Lower leg skin (tissue), 4 donors: ENCODE data around the gene TSPAN31. TPM values are rescaled to one million over a fixed set of nuclear protein-coding genes. Genes with fewer than 3 reads are reported as not detected.

Source experiments
- DNase-seq, 2 donors: peaks; one replicate each; pipeline ENCODE4 v3.0.0-alpha.2; 2019; ENCODE audit warnings: low spot score in 2 of 2
- H3K4me3 ChIP-seq: fragments of 200-600 bp; sonication (generic); 2 replicates; pipeline ENCODE4 v1.5.1; 2017; ENCODE audit warnings: mild to moderate bottlenecking, low read depth; ENCODE audit not compliant: poor library complexity, severe bottlenecking
- POLR2A ChIP-seq, 2 donors: fragments of 450-650 bp; IDR thresholded peaks; one replicate each; pipeline ENCODE4 v1.6.1; 2016 to 2017; ENCODE audit warnings: antibody characterized with exemption in 2 of 2, mild to moderate bottlenecking in 1 of 2, moderate library complexity in 1 of 2
- WGBS, 2 donors: methylation state at CpG; one replicate each; pipeline ENCODE4 v1.1.5; 2018; 5-methylcytosine and 5-hydroxymethylcytosine counted together
- intact Hi-C: fragments of 100-400 bp; cut with DNase I; formaldehyde crosslinking; loops from one replicate; pipeline ENCODE4 v1.15.0; 2023; ENCODE audit warnings: low total_unique reads
- total RNA-seq, 4 donors: library from RNA; depleted of rRNA; stranded (reverse); fragments of >200 nt; gene quantifications; one replicate each; pipeline ENCODE4 v1.1.0, GENCODE V29; 2016
- TF ChIP-seq, protein P1 (sequence below), 3 donors: fragments of 450-650 bp; IDR thresholded peaks; one replicate each; pipeline ENCODE4 v1.5.1; 2016; ENCODE audit warnings: antibody characterized with exemption in 3 of 3, mild to moderate bottlenecking in 3 of 3, moderate library complexity in 2 of 3

TSPAN31 gene
- total RNA-seq, 4 donors from 2014 or later = 44.9 to 76.4 (median 54.7) TPM

GRCh38 chr12:57740656-57741412 lies 4.0 kb upstream of the TSPAN31 start:
- no peak overlapping the region for H3K4me3 ChIP-seq
- intact Hi-C loops = no loop called here
- no peak for TF ChIP-seq POLR2A (IDR thresholded peaks at IDR 0.05)
- TF ChIP-seq, protein P1, sequence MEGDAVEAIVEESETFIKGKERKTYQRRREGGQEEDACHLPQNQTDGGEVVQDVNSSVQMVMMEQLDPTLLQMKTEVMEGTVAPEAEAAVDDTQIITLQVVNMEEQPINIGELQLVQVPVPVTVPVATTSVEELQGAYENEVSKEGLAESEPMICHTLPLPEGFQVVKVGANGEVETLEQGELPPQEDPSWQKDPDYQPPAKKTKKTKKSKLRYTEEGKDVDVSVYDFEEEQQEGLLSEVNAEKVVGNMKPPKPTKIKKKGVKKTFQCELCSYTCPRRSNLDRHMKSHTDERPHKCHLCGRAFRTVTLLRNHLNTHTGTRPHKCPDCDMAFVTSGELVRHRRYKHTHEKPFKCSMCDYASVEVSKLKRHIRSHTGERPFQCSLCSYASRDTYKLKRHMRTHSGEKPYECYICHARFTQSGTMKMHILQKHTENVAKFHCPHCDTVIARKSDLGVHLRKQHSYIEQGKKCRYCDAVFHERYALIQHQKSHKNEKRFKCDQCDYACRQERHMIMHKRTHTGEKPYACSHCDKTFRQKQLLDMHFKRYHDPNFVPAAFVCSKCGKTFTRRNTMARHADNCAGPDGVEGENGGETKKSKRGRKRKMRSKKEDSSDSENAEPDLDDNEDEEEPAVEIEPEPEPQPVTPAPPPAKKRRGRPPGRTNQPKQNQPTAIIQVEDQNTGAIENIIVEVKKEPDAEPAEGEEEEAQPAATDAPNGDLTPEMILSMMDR (IDR thresholded peaks at IDR 0.05) = no peak
- DNase-seq = peak in 1 of 2 donors; percentile 84
- 53 to 59% methylated on average over 5 of the region's 5 CpGs for WGBS, 2 donors

DNA sequence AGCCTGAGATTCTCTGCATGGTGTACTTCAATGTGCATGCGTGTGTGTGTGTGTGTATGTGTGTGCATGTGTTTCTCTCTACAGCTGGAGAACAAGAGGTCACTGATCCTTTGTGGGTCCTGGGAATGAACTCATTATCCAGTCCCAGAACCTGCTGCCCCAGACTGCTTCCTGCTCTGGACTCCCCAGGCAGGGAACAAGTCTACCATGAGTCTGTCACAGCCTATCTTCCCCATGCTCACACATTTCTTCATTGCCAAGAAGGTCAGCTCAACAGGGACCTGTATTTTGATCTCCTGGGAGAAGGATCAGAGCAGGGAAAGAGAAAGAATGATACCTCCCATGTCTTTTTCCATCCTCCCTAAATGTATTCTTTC lies 3.4 kb upstream of the TSPAN31 start:
- intact Hi-C loops = no loop called here
- TF ChIP-seq, protein P1 (IDR thresholded peaks at IDR 0.05) = no peak
- TF ChIP-seq POLR2A (IDR thresholded peaks at IDR 0.05) = no peak
- no peak overlapping the region for H3K4me3 ChIP-seq
- peak in 1 of 2 donors; percentile 74 for DNase-seq
- 70 to 71% methylated on average over 1 of the region's 1 CpG for WGBS, 2 donors

GRCh38 chr12:57741844-57742738 lies 2.7 kb upstream of the TSPAN31 start:
- no peak overlapping the region for H3K4me3 ChIP-seq
- DNase-seq = peak in 1 of 2 donors; percentile 85
- 42 to 47% methylated on average over 14 of the region's 14 CpGs for WGBS, 2 donors
- no peak for TF ChIP-seq POLR2A (IDR thresholded peaks at IDR 0.05)
- TF ChIP-seq, protein P1 (IDR thresholded peaks at IDR 0.05) = no peak
- intact Hi-C loops = no loop called here

GRCh38 chr12:57743769-57744168 lies 1.1 kb upstream of the TSPAN31 start:
- TF ChIP-seq, protein P1 (IDR thresholded peaks at IDR 0.05) = no peak
- TF ChIP-seq POLR2A (IDR thresholded peaks at IDR 0.05) = no peak
- H3K4me3 ChIP-seq = no peak overlapping the region
- WGBS, 2 donors = 87% methylated on average over 2 of the region's 2 CpGs
- DNase-seq = no peak
- intact Hi-C loops = no loop called here

DNA sequence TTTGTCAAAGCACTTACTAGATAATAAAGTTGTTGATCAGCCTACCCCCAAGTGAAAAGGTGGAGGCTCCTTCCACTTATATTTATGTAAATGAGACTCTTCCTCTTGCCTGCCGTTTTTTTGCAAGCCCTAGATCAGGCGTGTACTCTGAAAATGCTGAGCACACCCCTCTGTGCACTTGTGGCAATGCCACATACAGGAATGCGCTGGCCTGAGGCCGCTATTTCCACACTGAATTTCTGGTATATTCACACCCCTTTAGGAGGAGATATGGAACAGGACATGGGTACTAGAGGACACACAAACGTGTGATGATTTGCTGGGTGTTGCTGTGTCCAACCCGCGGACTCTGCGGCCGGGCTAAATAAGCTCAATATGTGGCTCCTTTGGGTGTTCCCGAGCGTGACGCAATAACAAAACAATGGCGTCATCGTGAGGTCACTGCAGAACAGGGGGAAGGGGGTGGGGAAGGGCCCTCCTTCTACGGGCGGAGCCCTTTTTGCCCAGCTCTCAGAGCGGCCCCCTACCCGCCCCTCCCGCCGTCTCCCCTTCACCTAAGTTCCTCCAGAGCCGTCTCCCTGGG lies 554 bp upstream of the TSPAN31 start:
- intact Hi-C loops = no loop called here
- TF ChIP-seq, protein P1 (IDR thresholded peaks at IDR 0.05) = no peak
- TF ChIP-seq POLR2A (IDR thresholded peaks at IDR 0.05) = no peak
- peak; percentile 72 to 94 for DNase-seq
- peak overlapping the region; percentile 28 for H3K4me3 ChIP-seq
- WGBS, 2 donors = 5 to 9% methylated on average over 15 to 21 of the region's 21 CpGs
